Measurements from ENCODE around the gene SKP2.

DNA sequence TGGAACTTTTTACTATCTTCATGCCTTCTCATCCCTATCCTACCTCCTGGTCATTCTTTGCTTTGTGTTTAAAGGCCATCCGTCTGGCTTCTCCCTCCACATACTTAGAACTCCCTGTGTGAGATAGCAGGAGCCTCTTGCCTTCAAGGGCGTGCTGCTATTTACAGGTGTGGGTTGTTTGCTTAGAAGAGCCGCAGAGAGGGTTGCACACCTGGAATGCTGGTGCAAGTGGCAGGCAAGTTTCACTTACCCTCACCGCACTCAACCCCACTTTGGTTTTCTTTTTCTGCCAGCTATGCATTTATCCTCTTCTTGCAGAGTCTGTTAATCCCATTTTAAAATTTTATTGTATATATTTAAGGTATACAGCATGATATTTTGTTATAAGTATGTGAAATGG is 12.6 kb downstream of the SKP2 start:
- TF ChIP-seq, protein P1, sequence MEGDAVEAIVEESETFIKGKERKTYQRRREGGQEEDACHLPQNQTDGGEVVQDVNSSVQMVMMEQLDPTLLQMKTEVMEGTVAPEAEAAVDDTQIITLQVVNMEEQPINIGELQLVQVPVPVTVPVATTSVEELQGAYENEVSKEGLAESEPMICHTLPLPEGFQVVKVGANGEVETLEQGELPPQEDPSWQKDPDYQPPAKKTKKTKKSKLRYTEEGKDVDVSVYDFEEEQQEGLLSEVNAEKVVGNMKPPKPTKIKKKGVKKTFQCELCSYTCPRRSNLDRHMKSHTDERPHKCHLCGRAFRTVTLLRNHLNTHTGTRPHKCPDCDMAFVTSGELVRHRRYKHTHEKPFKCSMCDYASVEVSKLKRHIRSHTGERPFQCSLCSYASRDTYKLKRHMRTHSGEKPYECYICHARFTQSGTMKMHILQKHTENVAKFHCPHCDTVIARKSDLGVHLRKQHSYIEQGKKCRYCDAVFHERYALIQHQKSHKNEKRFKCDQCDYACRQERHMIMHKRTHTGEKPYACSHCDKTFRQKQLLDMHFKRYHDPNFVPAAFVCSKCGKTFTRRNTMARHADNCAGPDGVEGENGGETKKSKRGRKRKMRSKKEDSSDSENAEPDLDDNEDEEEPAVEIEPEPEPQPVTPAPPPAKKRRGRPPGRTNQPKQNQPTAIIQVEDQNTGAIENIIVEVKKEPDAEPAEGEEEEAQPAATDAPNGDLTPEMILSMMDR (IDR thresholded peaks at IDR 0.05; ENCODE audit: low read depth, low read length), result no peak
- no peak for TF ChIP-seq EZH2phosphoT487 (IDR thresholded peaks at IDR 0.05; ENCODE audit: low read depth)
